C4-2B (cell line): Measurements from ENCODE around the gene CFI.

Experiments used
- CTCF ChIP-seq: fragments of 450-650 bp; conservative IDR thresholded peaks from 2 replicates; pipeline ENCODE4 v1.5.1; 2017; ENCODE audit warnings: mild to moderate bottlenecking
- ZFX ChIP-seq: fragments of 450-650 bp; IDR thresholded peaks from 2 replicates; pipeline ENCODE4 v1.6.1; 2017

- TF ChIP-seq CTCF (no peak), ZFX (no peak)
Observed at GRCh38 chr4:109691411-109691920, 110.3 kb downstream of the CFI start.
